ENCODE measurements around the gene ABAT. TPM values are rescaled to one million over a fixed set of nuclear protein-coding genes. Genes with fewer than 3 reads are reported as not detected.

ABAT gene
- total and polyA plus RNA-seq, 4 experiments from 2014 or later, result 2.8 to 10.8 (median 6.5) TPM

DNA sequence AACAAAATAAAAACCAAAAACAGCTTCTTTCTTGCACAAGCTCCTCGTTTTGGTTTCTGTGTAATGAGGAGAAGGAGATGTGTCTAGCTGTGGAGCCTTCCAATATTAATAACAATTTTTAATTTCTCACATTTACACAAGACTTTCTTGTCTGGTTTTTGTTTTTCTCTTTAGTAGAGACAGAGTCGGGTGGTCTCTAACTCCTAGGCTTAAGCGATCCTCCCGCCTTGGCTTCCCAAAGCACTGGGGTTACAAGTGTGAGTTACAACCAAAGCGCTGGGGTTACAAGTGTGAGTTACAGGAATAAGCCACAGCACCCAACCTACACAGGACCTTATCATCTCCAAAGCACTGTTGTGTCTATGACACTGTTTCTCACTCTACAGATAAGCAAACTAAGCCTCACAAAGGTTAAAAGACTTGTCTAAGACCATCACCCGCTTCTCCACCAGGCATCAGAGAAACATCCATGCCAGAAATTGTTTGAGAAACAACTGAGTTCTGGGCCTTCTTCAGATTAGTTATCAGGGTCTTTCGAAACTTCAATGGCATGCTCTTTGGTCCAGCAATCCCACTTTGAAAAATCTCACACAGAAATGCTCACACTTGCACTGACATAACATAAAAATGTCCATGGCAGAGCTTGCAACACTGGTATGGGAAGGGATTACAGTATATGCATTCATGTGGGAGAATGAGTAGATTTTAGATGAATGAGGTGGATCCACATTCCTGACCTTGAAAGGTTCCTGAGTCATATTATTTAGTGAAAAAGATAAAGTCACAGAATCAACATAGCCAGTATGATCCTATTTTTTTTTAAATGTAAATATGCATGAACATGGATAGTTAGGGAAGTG, 3.9 kb downstream of the ABAT start:
- intact Hi-C loops (cut with micrococcal nuclease), result no loop called here

DNA sequence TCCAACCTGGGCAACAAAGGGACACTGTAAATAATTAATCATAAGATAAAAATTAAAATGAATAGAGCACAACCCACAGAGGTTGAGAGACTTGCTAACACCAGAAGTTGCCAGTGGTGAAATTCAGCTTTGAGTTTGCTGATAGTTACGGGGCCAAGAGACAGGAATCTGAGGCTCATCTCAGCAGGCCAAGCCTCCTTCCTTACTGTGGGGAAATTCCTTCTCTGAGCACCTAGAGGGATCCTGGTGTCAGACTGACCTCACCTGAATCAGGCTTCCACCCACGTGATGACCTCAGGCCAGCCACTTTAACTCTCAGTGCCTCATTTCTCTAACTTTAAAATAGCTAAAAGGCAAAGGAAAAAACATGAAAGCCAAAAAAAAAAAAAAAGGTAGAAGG, 4.7 kb downstream of the ABAT start:
- ChIA-PET POLR2A (ENCODE audit: partially characterized antibody) (no interaction called here), CTCF (ENCODE audit: partially characterized antibody) (no interaction called here)
- Mint-ChIP-seq H3K27ac (no peak overlapping the region), H3K27me3 (no peaks in the 10 kb centered on the region), H3K4me1 (peaks cover 10 to 19% (median 15%) of the 10 kb centered on the region in 4 donors), H3K9me3 (peaks cover 0 to 9% (median 3%) of the 10 kb centered on the region in 8 donors), H3K4me3 (no peak overlapping the region), H3K36me3 (peaks cover 10 to 20% of the 10 kb centered on the region in 2 donors)
- intact Hi-C loops (cut with micrococcal nuclease), result no loop called here
- H3K9me3 ChIP-seq (ENCODE audit: control insufficient read depth in 1 of 2, low read length in 2 of 2), result no peaks in the 10 kb centered on the region
- no peaks in the 10 kb centered on the region for H3K36me3 ChIP-seq (ENCODE audit: insufficient read depth, low read length)
- H3K27ac ChIP-seq (ENCODE audit: low read depth, low read length), result no peak overlapping the region
- H3K4me3 ChIP-seq (ENCODE audit: low read length in 2 of 2), result no peak overlapping the region
- no peak for DNase-seq
- peaks cover 12% of the 10 kb centered on the region for H3K4me1 ChIP-seq (ENCODE audit: insufficient read depth, low read length)
- H3K27me3 ChIP-seq (ENCODE audit: insufficient read depth, low read length), result no peaks in the 10 kb centered on the region

More for the DNA sequence above, 3.9 kb downstream of the ABAT start:
- H3K4me3 Mint-ChIP-seq, result no peak overlapping the region
- peaks cover 0 to 9% (median 3%) of the 10 kb centered on the region in 8 donors for H3K9me3 Mint-ChIP-seq
- H3K36me3 Mint-ChIP-seq, result peaks cover 5 to 20% of the 10 kb centered on the region in 2 donors
- no peaks in the 10 kb centered on the region for H3K27me3 ChIP-seq (ENCODE audit: insufficient read depth, low read length)
- peak overlapping the region in 1 of 7 donors; percentile 12 for H3K27ac Mint-ChIP-seq
- ChIA-PET CTCF (ENCODE audit: partially characterized antibody) (no interaction called here), POLR2A (ENCODE audit: partially characterized antibody) (no interaction called here)
- no peaks in the 10 kb centered on the region for H3K9me3 ChIP-seq (ENCODE audit: control insufficient read depth in 1 of 2, low read length in 2 of 2)
- H3K27me3 Mint-ChIP-seq, result no peaks in the 10 kb centered on the region
- peaks cover 10 to 24% (median 20%) of the 10 kb centered on the region in 4 donors for H3K4me1 Mint-ChIP-seq
- no peak for DNase-seq
- H3K36me3 ChIP-seq (ENCODE audit: insufficient read depth, low read length), result no peaks in the 10 kb centered on the region
- no peak overlapping the region for H3K4me3 ChIP-seq (ENCODE audit: low read length in 2 of 2)
- H3K27ac ChIP-seq (ENCODE audit: low read depth, low read length), result no peak overlapping the region
- peaks cover 17% of the 10 kb centered on the region for H3K4me1 ChIP-seq (ENCODE audit: insufficient read depth, low read length)

DNA sequence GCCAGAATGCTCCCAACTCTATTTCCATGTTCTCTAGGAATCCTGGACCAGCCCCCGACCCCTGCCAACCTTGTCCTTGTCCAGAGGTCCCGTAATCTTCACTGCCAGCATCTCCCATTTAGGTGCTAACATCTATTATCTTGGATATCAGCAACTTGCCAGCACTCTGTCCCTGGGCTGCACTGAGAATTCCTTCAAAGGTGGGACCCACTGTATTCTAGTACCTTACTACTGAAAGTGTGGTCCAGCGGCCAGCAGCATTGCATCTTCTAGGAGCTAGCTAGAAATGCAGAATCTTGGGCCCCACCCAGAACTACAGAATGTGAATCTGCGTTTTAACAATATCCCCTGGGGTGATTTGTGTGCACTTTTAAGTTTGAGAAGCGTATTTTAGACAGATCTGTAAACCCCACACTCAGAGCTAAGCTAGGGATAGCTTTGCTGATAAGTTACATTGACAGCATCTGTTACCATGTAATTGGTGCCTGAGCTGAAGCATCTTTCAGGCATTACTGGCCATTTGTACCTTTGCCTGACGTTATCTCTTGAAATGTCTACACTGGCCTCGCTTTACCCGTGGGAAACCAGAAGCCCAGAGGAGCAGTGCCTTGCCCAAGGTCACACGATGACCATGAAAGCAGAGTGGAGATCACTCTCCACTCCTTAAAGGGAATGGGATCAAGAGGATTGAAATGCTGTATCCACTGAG, 8.3 kb downstream of the ABAT start:
- Histone ChIP-seq H3K4me3 (ENCODE audit: low read length in 2 of 2) (no peak overlapping the region), H3K27me3 (ENCODE audit: insufficient read depth, low read length) (no peaks in the 10 kb centered on the region), H3K9me3 (ENCODE audit: control insufficient read depth in 1 of 2, low read length in 2 of 2) (no peaks in the 10 kb centered on the region), H3K36me3 (ENCODE audit: insufficient read depth, low read length) (no peaks in the 10 kb centered on the region), H3K27ac (ENCODE audit: low read depth, low read length) (no peak overlapping the region), H3K4me1 (ENCODE audit: insufficient read depth, low read length) (no peaks in the 10 kb centered on the region)
- peaks cover 10 to 27% of the 10 kb centered on the region in 2 donors for H3K36me3 Mint-ChIP-seq
- no peaks in the 10 kb centered on the region for H3K27me3 Mint-ChIP-seq
- CTCF ChIA-PET (ENCODE audit: partially characterized antibody), result no interaction called here
- POLR2A ChIA-PET (ENCODE audit: partially characterized antibody), result interaction anchor here (0.9 kb wide), 1 partner anchor 14 kb away, joined by 3 read pairs; no protein-coding TSS in a partner anchor
- H3K27ac Mint-ChIP-seq, result no peak overlapping the region
- H3K4me3 Mint-ChIP-seq, result no peak overlapping the region
- peaks cover 0 to 12% (median 4%) of the 10 kb centered on the region in 8 donors for H3K9me3 Mint-ChIP-seq
- no peak for DNase-seq
- intact Hi-C loops (cut with micrococcal nuclease), result no loop called here
- H3K4me1 Mint-ChIP-seq, result peaks cover 0 to 5% (median 4%) of the 10 kb centered on the region in 4 donors

DNA sequence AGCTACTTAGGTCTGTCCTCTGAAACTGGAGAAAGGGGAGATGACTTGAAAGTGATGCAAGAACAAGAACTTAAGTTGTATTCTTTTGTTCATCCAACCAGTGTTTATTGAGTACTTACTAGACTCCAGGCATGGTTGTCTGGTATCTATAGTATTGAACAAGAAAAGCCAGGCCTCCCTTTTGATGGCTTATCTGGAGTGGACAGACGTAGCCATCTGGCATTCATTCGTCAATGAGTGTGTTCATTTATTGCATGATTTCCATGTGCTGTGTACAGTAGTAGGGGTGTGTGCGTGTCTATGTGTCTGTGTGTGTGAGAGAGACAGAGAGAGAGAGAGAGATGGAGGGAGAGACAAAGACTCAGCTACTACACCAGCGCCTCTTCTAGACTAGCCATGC, 9.2 kb downstream of the ABAT start:
- H3K9me3 Mint-ChIP-seq, result peaks cover 0 to 11% (median 4%) of the 10 kb centered on the region in 8 donors
- peak overlapping the region in 3 of 7 donors; percentile 4 to 72 (median 36) for H3K27ac Mint-ChIP-seq
- no peaks in the 10 kb centered on the region for H3K27me3 ChIP-seq (ENCODE audit: insufficient read depth, low read length)
- peaks cover 13 to 27% of the 10 kb centered on the region in 2 donors for H3K36me3 Mint-ChIP-seq
- ChIA-PET POLR2A (ENCODE audit: partially characterized antibody) (no interaction called here), CTCF (ENCODE audit: partially characterized antibody) (no interaction called here)
- no peaks in the 10 kb centered on the region for H3K36me3 ChIP-seq (ENCODE audit: insufficient read depth, low read length)
- peaks cover 0 to 5% (median 4%) of the 10 kb centered on the region in 4 donors for H3K4me1 Mint-ChIP-seq
- no peak overlapping the region for H3K4me3 Mint-ChIP-seq
- no peaks in the 10 kb centered on the region for H3K9me3 ChIP-seq (ENCODE audit: control insufficient read depth in 1 of 2, low read length in 2 of 2)
- no peaks in the 10 kb centered on the region for H3K4me1 ChIP-seq (ENCODE audit: insufficient read depth, low read length)
- intact Hi-C loops (cut with micrococcal nuclease), result no loop called here
- H3K27me3 Mint-ChIP-seq, result no peaks in the 10 kb centered on the region
- no peak overlapping the region for H3K4me3 ChIP-seq (ENCODE audit: low read length in 2 of 2)
- no peak overlapping the region for H3K27ac ChIP-seq (ENCODE audit: low read depth, low read length)
- DNase-seq, result no peak

DNA sequence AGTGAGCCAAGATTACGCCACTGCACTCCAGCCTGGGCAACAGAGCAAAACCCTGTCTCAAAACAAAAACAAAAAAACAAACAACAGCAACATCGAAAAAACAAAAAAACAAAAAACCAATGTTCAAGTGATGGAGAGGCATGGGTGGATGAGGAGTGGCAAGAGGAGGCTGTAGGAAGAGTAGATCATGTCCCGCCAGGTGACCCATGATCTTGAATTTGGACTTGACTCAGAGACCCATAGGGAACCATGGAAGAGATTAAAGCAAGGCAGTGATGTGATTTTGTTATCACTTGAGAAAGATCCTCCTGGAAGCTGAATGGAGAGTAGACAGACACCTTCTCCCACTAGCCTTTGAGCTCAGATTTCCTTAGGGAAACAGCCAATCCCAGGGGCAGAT, 11.2 kb downstream of the ABAT start:
- Mint-ChIP-seq H3K4me1 (peaks cover 0 to 2% (median 0%) of the 10 kb centered on the region in 4 donors), H3K27ac (peak overlapping the region in 1 of 7 donors; percentile 64), H3K36me3 (peaks cover 21 to 28% of the 10 kb centered on the region in 2 donors), H3K27me3 (no peaks in the 10 kb centered on the region), H3K9me3 (peaks cover 0 to 19% (median 12%) of the 10 kb centered on the region in 8 donors), H3K4me3 (no peak overlapping the region)
- CTCF ChIA-PET (ENCODE audit: partially characterized antibody), result interaction anchor here (1.0 kb wide), 1 partner anchor 10 kb away, joined by 3 read pairs; no protein-coding TSS in a partner anchor
- no peaks in the 10 kb centered on the region for H3K9me3 ChIP-seq (ENCODE audit: control insufficient read depth in 1 of 2, low read length in 2 of 2)
- no peak overlapping the region for H3K4me3 ChIP-seq (ENCODE audit: low read length in 2 of 2)
- DNase-seq, result no peak
- no peak overlapping the region for H3K27ac ChIP-seq (ENCODE audit: low read depth, low read length)
- no peaks in the 10 kb centered on the region for H3K4me1 ChIP-seq (ENCODE audit: insufficient read depth, low read length)
- POLR2A ChIA-PET (ENCODE audit: partially characterized antibody), result no interaction called here
- no peaks in the 10 kb centered on the region for H3K27me3 ChIP-seq (ENCODE audit: insufficient read depth, low read length)
- intact Hi-C loops (cut with micrococcal nuclease), result no loop called here
- no peaks in the 10 kb centered on the region for H3K36me3 ChIP-seq (ENCODE audit: insufficient read depth, low read length)

DNA sequence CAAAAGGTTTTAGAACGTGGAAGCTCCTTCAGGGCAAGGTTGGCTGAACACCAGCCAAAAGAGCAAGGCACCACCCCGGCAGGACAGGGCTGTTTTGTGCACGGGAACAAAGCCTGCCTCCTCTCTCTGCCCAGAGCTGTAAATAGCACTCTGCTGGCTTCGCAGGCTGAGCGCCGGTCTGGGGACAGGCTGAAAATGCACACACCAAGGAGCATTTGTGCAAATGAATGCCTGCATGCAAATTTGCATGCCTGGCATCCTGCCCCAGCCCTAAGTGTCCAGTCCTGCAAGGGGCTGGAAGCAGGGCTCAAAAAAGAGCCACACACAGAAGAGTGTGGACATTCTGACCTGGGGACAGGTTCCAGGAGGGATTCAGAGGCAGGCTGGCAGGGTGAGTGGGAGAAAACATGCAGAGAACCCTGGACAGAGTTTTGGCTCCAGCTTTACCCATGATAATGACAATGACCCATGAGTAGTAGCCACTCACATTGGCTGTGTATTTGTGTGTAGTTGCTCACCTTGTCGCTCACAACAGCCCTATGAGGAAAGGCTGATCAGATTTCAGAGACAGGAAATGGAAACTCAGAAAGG, 11.7 kb downstream of the ABAT start:
- DNase-seq, result no peak
- Mint-ChIP-seq H3K27me3 (no peaks in the 10 kb centered on the region), H3K36me3 (peaks cover 27 to 32% of the 10 kb centered on the region in 2 donors), H3K27ac (no peak overlapping the region), H3K4me1 (peaks cover 0 to 2% (median 0%) of the 10 kb centered on the region in 4 donors), H3K4me3 (no peak overlapping the region), H3K9me3 (peaks cover 0 to 22% (median 15%) of the 10 kb centered on the region in 8 donors)
- no peaks in the 10 kb centered on the region for H3K36me3 ChIP-seq (ENCODE audit: insufficient read depth, low read length)
- H3K27ac ChIP-seq (ENCODE audit: low read depth, low read length), result no peak overlapping the region
- H3K4me1 ChIP-seq (ENCODE audit: insufficient read depth, low read length), result no peaks in the 10 kb centered on the region
- H3K27me3 ChIP-seq (ENCODE audit: insufficient read depth, low read length), result no peaks in the 10 kb centered on the region
- intact Hi-C loops (cut with micrococcal nuclease), result no loop called here
- CTCF ChIA-PET (ENCODE audit: partially characterized antibody), result interaction anchor here (1.0 kb wide), 1 partner anchor 10 kb away, joined by 3 read pairs; no protein-coding TSS in a partner anchor
- no peaks in the 10 kb centered on the region for H3K9me3 ChIP-seq (ENCODE audit: control insufficient read depth in 1 of 2, low read length in 2 of 2)
- no peak overlapping the region for H3K4me3 ChIP-seq (ENCODE audit: low read length in 2 of 2)
- POLR2A ChIA-PET (ENCODE audit: partially characterized antibody), result no interaction called here

DNA sequence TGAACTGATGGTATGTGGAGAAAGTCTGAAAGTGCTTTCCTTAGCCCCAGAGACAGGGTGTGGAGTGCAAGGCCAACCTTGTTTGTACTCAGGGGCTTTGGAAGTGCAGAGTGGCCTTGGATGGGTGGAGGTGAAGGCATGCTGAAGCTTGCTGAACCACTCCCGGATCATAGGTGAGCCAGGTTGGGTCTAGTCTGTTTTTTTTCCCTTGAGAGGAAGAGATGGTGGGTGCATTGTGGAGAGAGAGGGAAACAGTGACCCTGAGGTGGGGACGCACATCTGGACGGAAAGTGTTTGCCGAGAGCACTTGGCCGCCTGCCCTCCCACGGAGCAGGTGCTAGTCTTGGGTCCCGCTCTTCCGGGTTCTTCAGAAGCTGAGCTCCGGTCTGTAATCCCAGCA, 12.5 kb downstream of the ABAT start:
- Histone ChIP-seq H3K27me3 (ENCODE audit: insufficient read depth, low read length) (no peaks in the 10 kb centered on the region), H3K4me3 (ENCODE audit: low read length in 2 of 2) (no peak overlapping the region), H3K9me3 (ENCODE audit: control insufficient read depth in 1 of 2, low read length in 2 of 2) (no peaks in the 10 kb centered on the region), H3K27ac (ENCODE audit: low read depth, low read length) (no peak overlapping the region), H3K4me1 (ENCODE audit: insufficient read depth, low read length) (no peaks in the 10 kb centered on the region), H3K36me3 (ENCODE audit: insufficient read depth, low read length) (no peaks in the 10 kb centered on the region)
- CTCF ChIA-PET (ENCODE audit: partially characterized antibody), result no interaction called here
- Mint-ChIP-seq H3K27me3 (no peaks in the 10 kb centered on the region), H3K36me3 (peaks cover 29 to 35% of the 10 kb centered on the region in 2 donors), H3K4me1 (peaks cover 0 to 2% (median 0%) of the 10 kb centered on the region in 4 donors), H3K9me3 (peaks cover 0 to 22% (median 15%) of the 10 kb centered on the region in 8 donors), H3K27ac (no peak overlapping the region), H3K4me3 (no peak overlapping the region)
- POLR2A ChIA-PET (ENCODE audit: partially characterized antibody), result no interaction called here
- no peak for DNase-seq
- intact Hi-C loops (cut with micrococcal nuclease), result no loop called here
